ENCODE results near the gene LYPD6B.
"Not testable (repeated sequence)": the region's sequence is repeated elsewhere in the genome, so short reads cannot be mapped to it uniquely, and the experiment has no call there.

Gene LYPD6B

GRCh38 chr2:149224543-149224942 is 186.0 kb downstream of the LYPD6B start:
- in situ Hi-C loops (cut with HindIII; ENCODE audit: low sequenced_read_pairs), result no loop called here
- no peak for DNase-seq (ENCODE audit: low read depth)
- no peak for TF ChIP-seq CTCF (IDR thresholded peaks at IDR 0.05; ENCODE audit: low read depth, low read length, missing control alignments)
- H3K4me3 ChIP-seq (ENCODE audit: low read depth, low read length), result no peak overlapping the region

- H3K4me3 ChIP-seq (ENCODE audit: low read depth, low read length), result no peak overlapping the region
- DNase-seq (ENCODE audit: low read depth), result no peak
- in situ Hi-C loops (cut with HindIII; ENCODE audit: low sequenced_read_pairs), result no loop called here
- no peak for TF ChIP-seq CTCF (IDR thresholded peaks at IDR 0.05; ENCODE audit: low read depth, low read length, missing control alignments)
Observed at GRCh38 chr2:149225446-149225845, 186.9 kb downstream of the LYPD6B start.

- in situ Hi-C loops (cut with HindIII; ENCODE audit: low sequenced_read_pairs), result no loop called here
Observed at GRCh38 chr2:149226790-149227189, 188.3 kb downstream of the LYPD6B start.

GRCh38 chr2:149235816-149236375 is 197.4 kb downstream of the LYPD6B start:
- in situ Hi-C loops (cut with HindIII; ENCODE audit: low sequenced_read_pairs), result no loop called here
- TF ChIP-seq CTCF (IDR thresholded peaks at IDR 0.05; ENCODE audit: low read depth, low read length, missing control alignments), result no peak
- H3K4me3 ChIP-seq (ENCODE audit: low read depth, low read length), result no peak overlapping the region
- no peak for DNase-seq (ENCODE audit: low read depth)

More at GRCh38 chr2:149226790-149227189, 188.3 kb downstream of the LYPD6B start:
- H3K4me3 ChIP-seq (ENCODE audit: low read depth, low read length), result no peak overlapping the region
- no peak for DNase-seq (ENCODE audit: low read depth)
- TF ChIP-seq CTCF (IDR thresholded peaks at IDR 0.05; ENCODE audit: low read depth, low read length, missing control alignments), result no peak

GRCh38 chr2:149236410-149236809 is 197.9 kb downstream of the LYPD6B start:
- in situ Hi-C loops (cut with HindIII; ENCODE audit: low sequenced_read_pairs), result no loop called here
- no peak for TF ChIP-seq CTCF (IDR thresholded peaks at IDR 0.05; ENCODE audit: low read depth, low read length, missing control alignments)
- no peak overlapping the region for H3K4me3 ChIP-seq (ENCODE audit: low read depth, low read length)
- DNase-seq (ENCODE audit: low read depth), result no peak

GRCh38 chr2:149246186-149246585 is 207.7 kb downstream of the LYPD6B start:
- H3K4me3 ChIP-seq (ENCODE audit: low read depth, low read length), result no peak overlapping the region
- DNase-seq (ENCODE audit: low read depth), result no peak
- in situ Hi-C loops (cut with HindIII; ENCODE audit: low sequenced_read_pairs), result no loop called here
- TF ChIP-seq CTCF (IDR thresholded peaks at IDR 0.05; ENCODE audit: low read depth, low read length, missing control alignments), result no peak

- H3K4me3 ChIP-seq (ENCODE audit: low read depth, low read length); in situ Hi-C loops (cut with HindIII; ENCODE audit: low sequenced_read_pairs); DNase-seq (ENCODE audit: low read depth): not testable (repeated sequence)
Observed at GRCh38 chr2:149251436-149251835, 212.9 kb downstream of the LYPD6B start.

- DNase-seq (ENCODE audit: low read depth); in situ Hi-C loops (cut with HindIII; ENCODE audit: low sequenced_read_pairs); H3K4me3 ChIP-seq (ENCODE audit: low read depth, low read length): not testable (repeated sequence)
Observed at GRCh38 chr2:149256877-149257276, 218.4 kb downstream of the LYPD6B start.
